ENCODE results near the gene TRMT10C. TPM values are rescaled to one million over a fixed set of nuclear protein-coding genes. Genes with fewer than 3 reads are reported as not detected.
"Not testable (repeated sequence)": the region's sequence is repeated elsewhere in the genome, so short reads cannot be mapped to it uniquely, and the experiment has no call there.

Gene TRMT10C
- total RNA-seq, 1 donor from 2014 or later: 13.2 TPM

DNA sequence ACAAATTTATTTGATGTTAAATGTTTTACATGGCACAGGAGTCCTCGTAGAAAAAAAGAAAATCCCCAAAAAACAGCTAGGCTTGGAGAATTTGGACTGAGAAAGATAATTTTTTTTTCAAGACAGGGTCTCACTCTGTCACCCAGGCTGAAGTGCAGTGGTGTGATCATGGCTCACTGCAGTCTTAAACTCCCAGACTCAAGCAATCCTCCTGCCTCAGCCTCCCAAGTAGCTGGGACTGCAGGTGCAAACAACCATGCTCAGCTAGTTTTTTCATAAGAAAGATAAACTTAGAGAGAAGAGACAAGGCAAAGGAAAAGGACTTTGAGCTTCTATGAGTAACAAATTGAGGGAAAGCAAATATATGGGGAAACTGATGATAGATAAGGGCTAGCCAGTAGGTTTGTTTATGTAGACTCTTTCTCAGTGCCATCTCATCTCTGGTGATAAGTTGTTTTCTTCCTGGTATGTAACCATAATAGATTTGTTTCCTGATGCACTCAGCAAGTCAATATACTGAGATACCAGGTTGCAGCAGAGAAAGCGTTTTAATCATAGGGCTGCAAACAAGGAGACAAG is 13.1 kb upstream of the TRMT10C start:
- no peak for DNase-seq (ENCODE audit: low spot score)

DNA sequence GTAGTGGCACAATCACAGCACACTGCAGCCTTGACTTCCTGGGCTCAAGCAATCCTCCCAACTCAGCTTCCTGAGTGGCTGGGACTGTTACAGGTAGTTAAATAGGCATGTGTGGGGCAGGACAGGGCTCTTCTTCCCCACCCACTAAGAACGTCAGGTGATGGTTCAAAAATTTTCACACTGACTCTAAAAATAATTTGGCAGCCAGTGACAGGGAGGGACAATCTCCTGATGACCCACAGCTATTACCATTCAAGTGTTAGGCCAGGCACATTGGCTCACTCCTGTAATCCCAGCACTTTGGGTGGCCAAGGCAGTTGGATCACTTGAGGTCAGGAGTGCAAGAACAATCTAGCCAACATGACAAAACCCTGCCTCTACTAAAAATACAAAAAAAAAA is 12.2 kb upstream of the TRMT10C start:
- DNase-seq (ENCODE audit: low spot score): no peak

DNA sequence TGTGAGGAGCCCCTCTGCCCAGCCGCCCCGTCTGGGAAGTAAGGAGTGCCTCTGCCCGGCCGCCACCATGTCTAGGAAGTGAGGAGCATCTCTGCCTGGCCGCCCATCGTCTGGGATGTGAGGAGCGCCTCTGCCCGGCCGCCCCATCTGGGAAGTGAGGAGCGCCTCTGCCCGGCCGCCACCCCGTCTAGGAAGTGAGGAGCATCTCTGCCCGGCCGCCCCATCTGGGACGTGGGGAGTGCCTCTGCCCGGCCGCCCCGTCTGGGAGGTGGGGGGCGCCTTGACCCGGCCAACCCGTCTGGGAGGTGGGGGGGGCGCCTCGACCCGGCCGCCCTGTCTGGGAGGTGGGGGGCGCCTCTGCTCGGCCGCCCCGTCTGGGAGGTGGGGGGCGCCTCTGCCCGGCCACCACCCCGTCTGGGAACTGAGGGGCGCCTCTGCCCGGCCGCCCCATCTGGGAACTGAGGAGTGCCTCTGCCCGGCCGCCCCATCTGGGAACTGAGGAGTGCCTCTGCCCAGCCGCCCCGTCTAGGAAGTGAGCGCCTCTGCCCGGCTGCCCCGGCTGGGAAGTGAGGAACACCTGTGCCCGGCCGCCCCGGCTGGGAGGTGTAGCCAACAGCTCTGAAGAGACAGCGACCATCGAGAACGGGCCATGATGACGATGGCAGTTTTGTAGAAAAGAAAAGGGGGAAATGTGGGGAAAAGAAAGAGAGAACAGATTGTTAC is 10.1 kb upstream of the TRMT10C start:
- DNase-seq (ENCODE audit: low spot score): not testable (repeated sequence)

DNA sequence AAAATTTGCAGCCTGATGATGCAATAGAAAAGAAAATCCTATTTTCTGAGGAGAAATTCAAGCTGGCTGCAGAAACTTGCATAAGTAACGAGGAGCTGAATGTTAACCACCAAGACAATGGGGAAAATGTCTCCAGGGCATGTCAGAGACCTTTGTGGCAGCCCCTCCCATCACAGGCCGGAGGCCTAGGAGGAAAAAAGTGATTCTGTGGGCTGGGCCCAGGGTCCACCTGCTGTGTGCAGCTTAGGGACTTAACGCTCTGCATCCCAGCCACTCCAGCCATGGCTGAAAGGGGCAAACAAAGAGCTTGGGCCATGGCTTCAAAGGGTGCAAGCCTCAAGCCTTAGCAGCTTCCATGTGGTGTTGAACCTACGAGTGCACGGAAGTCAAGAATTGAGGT is 8.3 kb upstream of the TRMT10C start:
- not testable (repeated sequence) for DNase-seq (ENCODE audit: low spot score)

DNA sequence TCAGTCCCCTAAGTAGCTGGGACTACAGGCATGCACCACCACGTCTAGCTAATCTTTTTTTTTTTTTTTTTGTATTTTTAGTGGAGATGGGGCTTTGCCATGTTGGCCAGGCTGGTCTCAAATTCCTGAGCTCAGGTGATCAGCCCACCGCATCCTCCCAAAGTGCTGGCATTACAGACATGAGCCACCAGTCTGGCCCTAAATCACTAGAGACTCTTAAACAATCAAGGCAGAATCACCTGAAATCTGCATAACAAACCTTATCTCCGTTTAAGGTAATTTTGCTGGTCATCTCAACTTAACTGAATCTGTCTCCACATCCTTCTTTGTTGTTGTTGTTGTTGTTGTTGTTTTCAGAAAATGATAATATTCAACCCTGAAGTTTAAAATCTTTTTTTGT is 5.6 kb upstream of the TRMT10C start:
- DNase-seq (ENCODE audit: low spot score): no peak

DNA sequence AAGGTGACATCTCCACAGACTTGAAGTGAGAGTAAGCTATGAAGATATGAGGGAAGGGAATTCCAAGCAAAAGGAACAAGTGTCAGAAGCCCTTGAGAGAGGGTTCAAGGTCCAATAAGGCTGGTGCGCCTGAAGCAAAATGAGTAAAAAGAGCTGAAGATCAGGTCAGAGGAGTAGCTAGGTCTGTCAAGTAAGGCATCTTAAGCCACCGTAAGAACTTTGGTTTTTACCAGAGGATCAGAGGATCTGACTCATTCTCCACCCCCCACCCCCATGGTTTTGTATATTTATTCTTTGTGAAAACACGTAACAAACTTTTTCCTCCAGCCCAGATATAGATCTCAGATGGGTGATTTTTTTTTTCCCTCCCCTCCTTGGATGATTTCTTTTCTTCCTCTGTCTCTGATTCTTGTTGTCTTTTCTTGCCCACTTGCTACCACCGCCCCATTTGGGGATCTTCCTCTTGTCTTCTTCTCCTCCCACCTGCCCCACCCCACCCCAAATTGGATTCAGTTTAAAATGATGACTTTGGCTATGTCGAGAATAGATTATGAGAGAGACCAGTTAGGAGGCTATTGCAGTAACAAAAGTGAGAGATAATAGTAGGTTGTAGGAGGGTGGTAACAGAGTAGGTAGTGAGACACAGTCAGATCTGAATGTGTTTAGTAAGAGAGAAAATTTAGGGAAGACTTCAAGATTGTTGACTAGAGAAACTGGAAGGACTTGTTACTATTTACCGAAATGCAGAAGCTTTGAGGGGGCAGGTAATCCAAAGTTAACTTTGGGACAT is 6.1 kb downstream of the TRMT10C start:
- no peak for DNase-seq (ENCODE audit: low spot score)

DNA sequence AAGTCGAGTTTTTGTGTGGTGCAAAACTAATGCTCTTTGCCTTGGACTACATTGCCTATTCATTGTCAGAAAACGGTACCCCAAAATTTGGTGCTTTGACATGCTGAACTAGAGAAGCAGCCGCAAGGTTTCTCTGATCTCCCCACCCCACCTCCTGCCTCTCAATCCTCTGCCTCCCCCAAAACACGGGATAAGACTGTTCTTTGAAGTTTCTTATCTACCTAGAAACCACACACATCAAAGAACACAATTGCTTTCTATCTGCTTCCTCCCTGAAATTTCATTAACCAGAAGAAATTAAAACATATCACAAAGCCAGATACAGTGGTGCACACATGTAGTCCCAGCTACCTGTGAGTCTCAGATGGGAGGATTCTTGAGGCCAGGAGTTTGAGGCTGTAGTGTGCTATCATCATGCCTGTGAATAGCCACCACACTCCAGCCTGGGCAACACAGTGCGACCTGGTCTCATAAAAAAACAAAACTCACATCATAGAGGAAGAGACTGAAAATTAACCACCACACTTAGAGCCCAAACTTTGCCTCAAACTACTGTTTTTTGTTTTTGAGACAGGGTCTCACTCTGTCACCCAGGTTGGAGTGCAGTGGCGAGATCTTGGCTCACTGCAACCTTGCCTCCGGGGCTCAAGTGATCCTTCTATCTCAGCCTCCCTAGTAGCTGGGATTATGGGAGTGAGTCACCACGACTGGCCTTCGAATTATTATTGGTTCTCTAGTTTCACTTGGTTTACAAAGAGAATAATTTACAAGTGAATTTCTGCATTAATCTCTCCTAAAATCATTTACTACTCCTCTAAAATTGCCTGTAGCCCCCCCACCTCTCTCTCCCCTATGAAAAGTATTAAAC is 9.6 kb downstream of the TRMT10C start:
- DNase-seq (ENCODE audit: low spot score): no peak

DNA sequence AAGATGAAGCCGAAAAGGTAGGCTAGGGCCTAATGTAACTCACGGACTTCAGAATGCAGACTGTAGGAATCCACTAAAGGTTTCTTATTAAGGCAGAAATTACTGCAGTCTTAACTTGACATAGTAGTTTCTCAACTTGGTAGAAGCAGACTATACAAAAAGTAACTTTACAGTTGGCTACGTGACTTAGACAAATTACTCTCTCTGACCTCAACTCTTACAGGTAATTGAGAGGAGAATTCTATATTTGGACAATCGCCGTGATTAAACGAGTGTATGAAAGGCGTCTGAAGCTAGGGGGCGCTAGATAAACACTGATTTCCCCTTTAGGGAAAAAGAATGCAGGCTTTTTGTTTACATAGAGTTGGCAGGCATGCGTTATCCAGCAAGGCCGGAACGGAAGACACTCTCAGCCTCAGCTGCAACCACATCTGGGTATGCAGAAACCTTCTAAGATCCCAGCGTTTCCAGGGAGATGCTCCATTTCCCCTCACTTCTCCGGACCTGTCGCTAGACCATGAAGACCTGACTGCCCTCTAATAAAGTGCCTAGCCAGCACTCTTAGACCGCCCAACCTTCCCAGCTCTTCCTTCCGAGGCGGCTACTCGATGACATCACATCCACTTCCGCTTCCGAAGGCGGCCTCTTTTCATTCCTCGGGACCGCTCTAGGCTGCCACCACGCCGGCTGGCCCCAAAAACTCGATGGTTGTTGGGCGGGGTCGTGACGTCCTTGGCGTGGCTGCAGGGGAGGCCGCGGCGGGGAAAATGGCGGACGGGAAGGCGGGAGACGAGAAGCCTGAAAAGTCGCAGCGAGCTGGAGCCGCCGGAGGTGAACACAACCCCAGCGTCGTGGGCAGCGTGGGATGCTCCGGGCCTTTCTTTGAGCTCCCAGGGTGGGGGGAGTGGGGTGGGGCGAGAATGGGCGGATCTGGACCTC is 12.1 kb downstream of the TRMT10C start, which contains the start of gene PCNP:
TSS of gene PCNP (plus strand) at position 732 of the 939 bp plus-strand sequence. CDS start at position 768, 36 bp downstream.
- DNase-seq (ENCODE audit: low spot score): peak; percentile 99

DNA sequence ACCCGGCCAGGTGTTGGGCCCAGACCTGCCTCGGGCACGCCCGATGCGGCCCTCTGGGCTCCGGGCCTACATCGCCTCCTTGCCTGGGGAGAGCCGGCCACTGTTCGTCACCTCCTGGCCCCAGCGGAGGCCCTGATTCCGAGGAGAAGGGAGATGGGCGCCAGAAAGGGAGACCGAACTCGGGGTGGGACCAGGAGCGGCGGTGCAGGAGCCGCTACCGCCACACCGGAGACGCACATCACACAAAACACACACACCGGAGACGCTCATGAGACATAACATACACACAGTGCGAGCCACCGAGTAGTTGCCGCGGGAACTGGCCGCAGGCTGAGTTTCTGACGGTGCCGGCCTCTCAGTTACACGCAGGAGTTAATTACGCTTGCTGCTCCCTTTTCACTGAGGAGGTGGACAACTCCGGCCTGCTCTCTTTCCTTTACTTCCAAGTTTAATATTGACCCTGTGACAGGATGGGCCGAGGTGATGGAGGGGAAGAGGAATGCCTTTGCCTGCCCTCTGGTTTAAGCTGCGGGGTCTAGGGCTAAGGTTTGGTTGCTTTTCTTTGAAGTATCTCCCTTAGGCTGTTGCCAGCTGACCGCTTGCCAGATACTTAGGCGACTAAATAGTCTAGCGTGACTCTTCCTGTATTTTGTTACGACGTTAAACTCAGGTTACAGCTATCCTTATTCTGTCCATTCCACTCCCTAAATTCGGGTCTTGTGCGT is 12.9 kb downstream of the TRMT10C start:
- peak; percentile 23 for DNase-seq (ENCODE audit: low spot score)

DNA sequence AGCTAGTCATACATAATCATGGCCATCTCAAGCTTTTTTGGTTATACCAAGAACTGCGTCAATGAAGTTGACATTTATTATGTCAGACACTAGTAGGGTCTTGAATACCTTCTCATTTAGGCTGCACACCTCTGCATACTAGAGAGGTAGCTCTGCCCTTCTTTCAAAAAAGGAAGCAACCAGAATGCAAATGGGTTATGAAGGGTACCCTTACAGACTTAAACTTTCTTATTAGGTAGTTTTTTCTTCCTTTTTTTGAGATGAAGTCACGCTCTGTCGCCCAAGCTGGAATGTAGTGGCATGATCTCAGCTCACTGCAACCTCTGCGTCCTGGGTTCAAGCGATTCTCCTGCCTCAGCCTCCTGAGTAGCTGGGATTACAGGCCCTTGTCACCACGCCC is 15.6 kb downstream of the TRMT10C start:
- no peak for DNase-seq (ENCODE audit: low spot score)

DNA sequence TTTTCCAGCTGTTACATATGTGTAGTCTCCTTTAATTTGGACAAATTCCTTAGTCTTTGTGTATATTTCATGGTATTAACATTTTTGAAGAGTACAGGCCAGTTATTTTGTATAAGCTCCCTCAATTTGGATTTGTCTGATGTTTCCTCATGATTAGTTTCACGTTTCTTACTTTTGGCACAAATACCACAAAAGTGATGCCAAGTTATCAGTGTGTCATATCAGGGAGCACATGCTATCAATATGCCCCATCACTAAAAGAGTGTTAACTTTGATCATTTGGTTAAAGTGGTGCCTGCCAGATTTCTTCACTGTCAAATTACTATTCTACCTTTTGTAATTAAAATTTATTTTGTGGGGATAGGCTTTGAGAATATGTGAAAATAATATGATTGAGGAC is 26.9 kb downstream of the TRMT10C start:
- DNase-seq (ENCODE audit: low spot score): no peak

DNA sequence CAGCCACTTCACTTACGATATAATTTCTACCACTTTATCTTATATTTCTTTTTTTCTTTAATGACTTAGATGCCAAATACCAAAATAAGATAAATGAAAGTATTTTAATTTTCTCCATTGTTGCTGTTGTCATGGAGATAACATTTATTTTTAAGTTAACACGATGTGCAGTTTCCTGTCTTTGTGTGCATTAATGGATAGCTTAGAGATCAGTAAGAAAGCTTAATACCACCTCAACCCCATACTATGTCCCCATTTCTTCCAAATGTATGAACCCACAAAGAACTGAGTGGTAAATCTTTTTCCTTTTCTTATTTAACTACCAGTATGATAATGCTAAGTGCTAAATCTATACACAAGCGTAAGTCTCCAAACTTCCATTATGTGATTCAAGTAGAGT is 29.4 kb downstream of the TRMT10C start:
- DNase-seq (ENCODE audit: low spot score): no peak

DNA sequence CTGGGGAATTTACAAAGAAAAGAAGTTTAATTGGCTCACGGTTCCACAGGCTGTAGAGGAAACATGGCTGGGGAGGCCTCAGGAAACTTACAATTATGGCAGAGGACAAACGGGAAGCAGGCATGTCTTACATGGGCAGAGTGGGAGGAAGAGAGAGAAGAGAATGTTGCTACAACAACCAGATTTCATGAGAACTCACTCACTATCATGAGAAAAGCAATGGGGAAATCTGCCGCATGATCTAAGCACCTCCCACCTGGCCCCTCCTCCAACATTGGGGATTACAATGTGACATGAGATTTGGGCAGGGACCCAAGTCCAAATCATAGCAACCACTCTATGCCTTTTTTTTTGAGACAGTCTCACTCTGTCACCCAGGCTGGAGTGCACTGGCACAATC is 41.1 kb downstream of the TRMT10C start:
- DNase-seq (ENCODE audit: low spot score): no peak

DNA sequence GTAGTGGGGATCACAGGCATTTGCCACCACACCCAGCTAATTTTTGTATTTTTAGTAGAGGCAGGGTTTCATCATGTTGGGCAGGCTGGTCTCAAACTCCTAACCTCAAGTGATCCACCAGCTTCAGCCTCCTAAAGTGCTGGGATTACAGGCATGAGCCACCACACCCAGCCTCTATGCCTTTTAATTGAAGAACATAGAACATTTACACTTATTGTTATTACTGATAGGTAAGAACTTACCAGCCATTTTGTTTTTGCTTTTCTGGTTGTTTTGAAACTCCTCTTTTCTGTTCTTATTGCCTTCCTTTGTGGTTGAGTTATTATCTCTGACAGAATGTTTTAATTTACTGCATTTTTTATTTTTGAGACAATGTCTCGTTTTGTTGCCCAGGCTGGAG is 41.5 kb downstream of the TRMT10C start:
- no peak for DNase-seq (ENCODE audit: low spot score)

DNA sequence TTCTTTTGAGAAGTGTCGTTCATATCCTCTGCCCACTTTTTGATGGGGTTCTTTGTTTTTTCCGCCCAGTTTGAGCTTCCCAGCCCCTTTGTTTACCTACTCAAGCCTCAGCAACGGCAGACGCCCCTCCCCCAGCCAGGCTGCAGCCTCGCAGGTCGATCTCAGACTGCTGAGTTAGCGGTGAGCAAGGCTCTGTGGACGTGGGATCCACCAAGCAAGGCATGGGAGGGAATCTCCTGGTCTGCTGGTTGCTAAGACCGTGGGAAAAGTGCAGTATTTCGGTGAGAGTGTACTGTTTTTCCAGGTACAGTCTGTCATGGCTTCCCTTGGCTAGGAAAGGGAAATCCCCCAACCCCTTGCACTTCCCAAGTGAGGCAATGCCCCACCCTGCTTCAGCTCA is 43.7 kb downstream of the TRMT10C start:
- not testable (repeated sequence) for DNase-seq (ENCODE audit: low spot score)

DNA sequence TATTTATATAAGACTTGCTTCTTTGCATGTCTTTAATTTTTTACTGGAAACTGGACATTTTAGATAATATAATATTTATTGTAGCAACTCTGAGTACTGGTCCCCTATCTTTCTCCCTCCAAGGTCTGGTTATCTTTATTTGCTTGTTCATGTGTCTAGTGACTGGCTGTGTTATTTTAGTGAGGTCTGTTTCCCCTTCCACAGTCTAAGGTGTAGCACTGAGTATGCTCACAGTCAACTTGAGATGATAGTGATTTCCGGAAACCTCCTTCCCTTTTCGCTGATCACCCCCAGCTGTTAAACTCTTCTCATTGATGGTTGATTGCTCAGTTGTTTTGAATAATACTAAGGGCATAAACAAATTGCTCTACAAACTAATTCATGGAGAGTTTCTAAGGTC is 49.4 kb downstream of the TRMT10C start:
- DNase-seq (ENCODE audit: low spot score): no peak

DNA sequence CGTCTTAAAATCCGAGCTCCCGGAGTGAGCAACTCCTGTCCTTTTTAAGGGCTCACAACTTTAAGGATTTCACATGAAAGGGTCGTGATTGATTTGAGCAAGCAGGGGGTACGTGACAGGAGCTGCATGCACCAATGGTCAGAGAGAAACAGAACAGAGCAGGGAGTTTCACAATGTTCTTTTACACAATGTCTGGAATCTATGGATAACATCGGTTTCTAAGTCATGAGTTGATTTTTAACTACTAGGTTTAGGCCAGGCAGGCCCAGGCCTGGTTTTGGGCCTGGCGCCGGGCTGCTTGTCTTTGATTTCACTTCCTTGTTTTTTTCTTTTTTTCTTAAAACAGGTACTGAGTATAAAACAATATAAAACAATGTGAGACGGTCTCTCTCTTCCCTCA is 51.3 kb downstream of the TRMT10C start:
- DNase-seq (ENCODE audit: low spot score): not testable (repeated sequence)

DNA sequence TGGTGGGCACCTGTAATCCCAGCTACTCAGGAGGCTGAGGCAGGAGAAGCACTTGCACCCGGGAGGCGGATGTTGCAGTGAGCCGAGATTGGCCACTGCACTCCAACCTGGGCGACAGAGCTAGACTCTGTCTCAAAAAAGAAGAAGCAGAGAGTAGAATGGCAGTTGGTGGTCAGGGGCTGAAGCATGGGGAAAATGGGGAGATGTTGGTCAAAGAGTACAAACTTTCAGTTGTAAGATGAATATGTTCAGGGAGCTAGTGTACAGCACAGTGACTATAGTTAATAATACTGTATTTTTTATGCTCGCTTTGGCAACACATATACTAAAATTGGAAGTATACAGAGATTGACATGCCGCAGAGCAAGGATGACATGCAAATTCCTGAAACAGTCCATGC is 53.9 kb downstream of the TRMT10C start:
- DNase-seq (ENCODE audit: low spot score): no peak

Measured in mucosa of gallbladder (tissue), 1 donor.